Measurements from ENCODE around the gene LPIN2. TPM values are rescaled to one million over a fixed set of nuclear protein-coding genes. Genes with fewer than 3 reads are reported as not detected.
A peak's percentile ranks its signal among the peaks of the same experiment; 100 is the strongest.

LPIN2 gene
- total and polyA plus RNA-seq, 2 of the 13 experiments (the other 11 are each of a cell fraction or from before 2014, with no cell fraction given) = 46.0 to 119 TPM

- no peak for TF ChIP-seq GLI4 (CRISPR knock-in tag; IDR thresholded peaks at IDR 0.05; ENCODE audit: borderline replicate concordance)
- TF ChIP-seq ZNF224 (CRISPR knock-in tag; IDR thresholded peaks at IDR 0.05) = no peak
- TF ChIP-seq MAZ (IDR thresholded peaks at IDR 0.05; ENCODE audit: borderline replicate concordance, low read depth, low read length) = no peak; the same call in 1 of the 2 replicates
- peak; percentile 23; the same call in 1 of the 2 replicates for TF ChIP-seq MAZ (CRISPR knock-in tag; IDR thresholded peaks at IDR 0.05; ENCODE audit: low read depth)
- peak; percentile 87; the same call in 1 of the 2 replicates for TF ChIP-seq MIXL1 (CRISPR knock-in tag; IDR thresholded peaks at IDR 0.05)
- no peak for TF ChIP-seq ZNF253 (CRISPR knock-in tag; IDR thresholded peaks at IDR 0.05; ENCODE audit: borderline replicate concordance)
- no peak for TF ChIP-seq ZNF317 (CRISPR knock-in tag; IDR thresholded peaks at IDR 0.05)
- TF ChIP-seq, protein P1, sequence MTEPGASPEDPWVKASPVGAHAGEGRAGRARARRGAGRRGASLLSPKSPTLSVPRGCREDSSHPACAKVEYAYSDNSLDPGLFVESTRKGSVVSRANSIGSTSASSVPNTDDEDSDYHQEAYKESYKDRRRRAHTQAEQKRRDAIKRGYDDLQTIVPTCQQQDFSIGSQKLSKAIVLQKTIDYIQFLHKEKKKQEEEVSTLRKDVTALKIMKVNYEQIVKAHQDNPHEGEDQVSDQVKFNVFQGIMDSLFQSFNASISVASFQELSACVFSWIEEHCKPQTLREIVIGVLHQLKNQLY (CRISPR knock-in tag; IDR thresholded peaks at IDR 0.05) = peak; percentile 82
- TF ChIP-seq FOSL1 (CRISPR knock-in tag; IDR thresholded peaks at IDR 0.05; ENCODE audit: borderline replicate concordance) = peak; percentile 83; the same call in 1 of the 2 replicates
- peak in 1 of 2 experiments; percentile 95; a peak in 2 of 4 replicates for TF ChIP-seq KLF16 (CRISPR knock-in tag; IDR thresholded peaks at IDR 0.05)
- no peak for TF ChIP-seq ZFP37 (CRISPR knock-in tag; IDR thresholded peaks at IDR 0.05; ENCODE audit: borderline replicate concordance)
- peak; percentile 81 for TF ChIP-seq RERE (CRISPR knock-in tag; IDR thresholded peaks at IDR 0.05; ENCODE audit: low read depth)
- peak; percentile 79; the same call in 1 of the 2 replicates for TF ChIP-seq KAT7 (CRISPR knock-in tag; IDR thresholded peaks at IDR 0.05; ENCODE audit: borderline replicate concordance)
- TF ChIP-seq CREB1 (IDR thresholded peaks at IDR 0.05) = peak; percentile 34; the same call in 1 of the 2 replicates
- peak; percentile 80 for TF ChIP-seq CREB1 (CRISPR knock-in tag; IDR thresholded peaks at IDR 0.05)
- TF ChIP-seq POLR2AphosphoS2 (IDR thresholded peaks at IDR 0.05; ENCODE audit: low read depth, low read length) = no peak
- TF ChIP-seq, protein P2, sequence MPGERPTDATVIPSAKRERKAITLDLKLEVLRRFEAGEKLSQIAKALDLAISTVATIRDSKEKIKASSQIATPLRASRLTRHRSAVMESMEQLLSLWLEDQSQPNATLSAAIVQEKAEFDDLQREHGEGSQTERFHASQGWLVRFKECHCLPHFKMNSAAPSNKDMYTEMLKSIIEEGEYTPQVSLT (CRISPR knock-in tag; IDR thresholded peaks at IDR 0.05; ENCODE audit: borderline replicate concordance, low read depth) = no peak
- peak; percentile 69; the same call in 1 of the 2 replicates for TF ChIP-seq RFXANK (CRISPR knock-in tag; IDR thresholded peaks at IDR 0.05)
- TF ChIP-seq ARNTL (CRISPR knock-in tag; IDR thresholded peaks at IDR 0.05) = peak; percentile 74
- no peak for TF ChIP-seq ZNF564 (CRISPR knock-in tag; IDR thresholded peaks at IDR 0.05)
- peak; percentile 33; the same call in 1 of the 2 replicates for TF ChIP-seq STAG1 (CRISPR knock-in tag; IDR thresholded peaks at IDR 0.05)
Measured at GRCh38 chr18:3037423-3037915, 24.5 kb upstream of the LPIN2 start (continued).

Data from HepG2 (cell line).